GM21529 (cell line): ENCODE results near the gene IWS1.
"Not testable (repeated sequence)": the region's sequence is repeated elsewhere in the genome, so short reads cannot be mapped to it uniquely, and the experiment has no call there.

Source experiments
- ATAC-seq: cut with Tn5 transposase; IDR thresholded peaks from one replicate; pipeline ENCODE4 v1.9.1; 2021; ENCODE audit not compliant: unreplicated experiment

IWS1 gene

GRCh38 chr2:127462461-127462860, 63.8 kb downstream of the IWS1 start:
- ATAC-seq, result no peak

- ATAC-seq, result no peak
Measured at GRCh38 chr2:127456960-127457359, 69.3 kb downstream of the IWS1 start.

- no peak for ATAC-seq
Measured at GRCh38 chr2:127455566-127456493, 70.5 kb downstream of the IWS1 start.

- ATAC-seq, result no peak
Measured at GRCh38 chr2:127454595-127455565, 71.4 kb downstream of the IWS1 start.

GRCh38 chr2:127453392-127454171, 72.7 kb downstream of the IWS1 start:
- no peak for ATAC-seq

GRCh38 chr2:127453013-127453391, 73.3 kb downstream of the IWS1 start:
- no peak for ATAC-seq

GRCh38 chr2:127452423-127452822, 73.9 kb downstream of the IWS1 start:
- ATAC-seq, result not testable (repeated sequence)

GRCh38 chr2:127451981-127452380, 74.3 kb downstream of the IWS1 start:
- ATAC-seq, result no peak

- no peak for ATAC-seq
Measured at GRCh38 chr2:127449898-127450297, 76.4 kb downstream of the IWS1 start.

GRCh38 chr2:127449414-127449813, 76.9 kb downstream of the IWS1 start:
- no peak for ATAC-seq

GRCh38 chr2:127448526-127448925, 77.8 kb downstream of the IWS1 start:
- no peak for ATAC-seq

- ATAC-seq, result no peak
Measured at GRCh38 chr2:127439343-127439742, 86.9 kb downstream of the IWS1 start.

GRCh38 chr2:127437781-127438726, 88.2 kb downstream of the IWS1 start:
- ATAC-seq, result no peak

- no peak for ATAC-seq
Measured at GRCh38 chr2:127437056-127437455, 89.2 kb downstream of the IWS1 start.

GRCh38 chr2:127434515-127434914, 91.8 kb downstream of the IWS1 start:
- ATAC-seq, result no peak

GRCh38 chr2:127431408-127432023, 94.8 kb downstream of the IWS1 start:
- ATAC-seq, result no peak
